T-cell (primary cell): Measurements from ENCODE around the gene AP4E1. TPM values are rescaled to one million over a fixed set of nuclear protein-coding genes. Genes with fewer than 3 reads are reported as not detected.
"Not testable (repeated sequence)": the region's sequence is repeated elsewhere in the genome, so short reads cannot be mapped to it uniquely, and the experiment has no call there.

Experiments
- ATAC-seq, 4 experiments: fragments of 200-7000 bp in 3 of 4; fragments of 150-1000 bp in 1 of 4; cut with Tn5 transposase; replicated peaks in 1 of 4; 1 replicate in 3 of 4; 2 replicates in 1 of 4; pipeline ENCODE4 v1.10.0; 2021; ENCODE audit warnings: moderate library complexity in 3 of 4, mild to moderate bottlenecking in 2 of 4, moderate number of reproducible peaks in 1 of 4
- CTCF ChIA-PET, 2 donors: fragments of 300-600 bp; sonication (Branson Sonifier 250); formaldehyde crosslinking; loops; one replicate each; lab custom pipeline; 2022; ENCODE audit warnings: antibody characterized with exemption in 2 of 2; lab: Charles Lee
- POLR2A ChIA-PET, 2 donors: fragments of 300-600 bp; sonication (Branson Sonifier 250); formaldehyde crosslinking; loops; one replicate each; lab custom pipeline; 2022; ENCODE audit warnings: antibody characterized with exemption in 2 of 2; lab: Charles Lee
- DNase-seq, 35 experiments: peaks; one replicate each; pipeline versions ENCODE4 v3.0.0 to v3.0.0-alpha.2; 2013 to 2023
- H3K27ac ChIP-seq: one replicate; pipeline ENCODE4 v1.5.1; 2013; ENCODE audit warnings: low read length
- H3K27me3 ChIP-seq, 2 experiments: replicated peaks in 1 of 2; 1 replicate in 1 of 2; 2 replicates in 1 of 2; pipeline versions ENCODE4 v1.6.1 to v1.7.0; 2013; ENCODE audit warnings: low read length in 1 of 2, mixed read lengths in 1 of 2; ENCODE audit not compliant: control insufficient read depth in 2 of 2, insufficient read depth in 2 of 2; ENCODE audit errors: extremely low read depth in 1 of 2
- H3K36me3 ChIP-seq, 2 donors: 1 replicate in 1 of 2; 2 replicates in 1 of 2; pipeline versions ENCODE4 v1.6.1 to v1.7.0; 2013; ENCODE audit warnings: low read length in 1 of 2; ENCODE audit not compliant: control insufficient read depth in 2 of 2, insufficient read depth in 1 of 2; ENCODE audit errors: extremely low read depth in 1 of 2
- H3K4me1 ChIP-seq, 2 experiments: 1 replicate in 1 of 2; 2 replicates in 1 of 2; pipeline versions ENCODE4 v1.6.1 to v1.7.0; 2013; ENCODE audit warnings: low read length in 2 of 2, mixed read lengths in 1 of 2; ENCODE audit not compliant: insufficient read depth in 2 of 2, control insufficient read depth in 1 of 2; ENCODE audit errors: extremely low read depth in 1 of 2
- H3K4me3 ChIP-seq, 2 donors: 1 replicate in 1 of 2; 2 replicates in 1 of 2; pipeline versions ENCODE4 v1.5.1 to v1.7.0; 2013; ENCODE audit warnings: mild to moderate bottlenecking in 2 of 2, low read length in 1 of 2, moderate library complexity in 1 of 2; ENCODE audit not compliant: control insufficient read depth in 1 of 2; ENCODE audit errors: extremely low read depth in 1 of 2
- H3K9me3 ChIP-seq: 2 replicates; pipeline ENCODE4 v1.7.0; 2013
- H3K27ac Mint-ChIP-seq, 2 donors: one replicate each; pipeline ENCODE4 v1.8.0; 2020 to 2021; ENCODE audit warnings: mild to moderate bottlenecking in 2 of 2, mixed read lengths in 2 of 2
- H3K27me3 Mint-ChIP-seq, 2 donors: one replicate each; pipeline ENCODE4 v1.8.0; 2021 to 2022; ENCODE audit warnings: mixed read lengths in 2 of 2
- H3K36me3 Mint-ChIP-seq: one replicate; pipeline ENCODE4 v1.8.0; 2021; ENCODE audit warnings: mixed read lengths
- H3K4me1 Mint-ChIP-seq, 3 donors: one replicate each; pipeline ENCODE4 v1.8.0; 2020 to 2022; ENCODE audit warnings: mixed read lengths in 3 of 3, mild to moderate bottlenecking in 1 of 3
- H3K4me3 Mint-ChIP-seq, 3 donors: one replicate each; pipeline ENCODE4 v1.8.0; 2020 to 2022; ENCODE audit warnings: mild to moderate bottlenecking in 3 of 3, mixed read lengths in 3 of 3, moderate library complexity in 3 of 3
- H3K9me3 Mint-ChIP-seq, 3 donors: one replicate each; pipeline ENCODE4 v1.8.0; 2020 to 2022; ENCODE audit warnings: mixed read lengths in 3 of 3
- WGBS: methylation state at CpG from one replicate; pipeline ENCODE4 v1.1.5; 2013; ENCODE audit warnings: missing lambda C conversion rate; ENCODE audit not compliant: insufficient coverage; 5-methylcytosine and 5-hydroxymethylcytosine counted together
- total RNA-seq, 35 experiments: library from RNA in 6 of 35; stranded (reverse) in 6 of 35; fragments of 120-200 nt in 1 of 35; gene quantifications; one replicate each; pipeline versions ENCODE4 v1.2.1 to v1.2.4 and lab custom pipeline; 2013 to 2026

Gene AP4E1
- total RNA-seq, 5 donors from 2014 or later (not counting 1 experiment from before 2014, with no cell fraction given): 9.4 to 14.0 (median 10.8) TPM

- peak overlapping the region; percentile 89 to 96 for H3K27ac Mint-ChIP-seq
- Histone ChIP-seq H3K4me3 (peak overlapping the region; percentile 87 to 92), H3K36me3 (peaks cover 0 to 5% of the 10 kb centered on the region in 2 donors), H3K27ac (peak overlapping the region; percentile 99), H3K27me3 (no peaks in the 10 kb centered on the region), H3K4me1 (peaks cover 9 to 20% of the 10 kb centered on the region in 2 experiments), H3K9me3 (no peaks in the 10 kb centered on the region)
- H3K9me3 Mint-ChIP-seq: no peaks in the 10 kb centered on the region
- ChIA-PET CTCF (interaction anchor here in 1 of 2 donors (0.6 to 1.4 kb wide), 4 partner anchors 21 to 1679 kb away, joined by 3 to 6 read pairs (median 4); no protein-coding TSS in a partner anchor), POLR2A (interaction anchor here (0.5 to 0.8 kb wide), 3 partner anchors 21 to 222 kb away, joined by 3 to 7 read pairs (median 4); partner anchors contain the start of gene SPPL2A (in 1 of the 2))
- ATAC-seq (peak; percentile 34 to 56 (median 54)), DNase-seq (peak in 32 of 35 experiments; percentile 16 to 72 (median 39))
- H3K36me3 Mint-ChIP-seq: peaks cover 4% of the 10 kb centered on the region
- under 1% methylated on average over 19 of the region's 31 CpGs for WGBS
- no peaks in the 10 kb centered on the region for H3K27me3 Mint-ChIP-seq
- peak overlapping the region; percentile 85 to 96 (median 89) for H3K4me3 Mint-ChIP-seq
- peaks cover 21 to 24% (median 22%) of the 10 kb centered on the region in 3 donors for H3K4me1 Mint-ChIP-seq
These were observed 778 bp upstream of the AP4E1 start for GRCh38 chr15:50907601-50908208.

- 0% methylated on average over 6 of the region's 11 CpGs for WGBS
- no peaks in the 10 kb centered on the region for H3K27me3 Mint-ChIP-seq
- ChIA-PET CTCF (interaction anchor here (0.5 to 1.5 kb wide), 4 partner anchors 22 to 398 kb away, joined by 3 to 5 read pairs (median 4); no protein-coding TSS in a partner anchor), POLR2A (interaction anchor here in 1 of 2 donors (0.6 kb wide), 1 partner anchor 147 kb away, joined by 5 read pairs; no protein-coding TSS in a partner anchor)
- no peak for DNase-seq
- peaks cover 11% of the 10 kb centered on the region for H3K36me3 Mint-ChIP-seq
- H3K27ac ChIP-seq: peak overlapping the region; percentile 49
- no peaks in the 10 kb centered on the region for H3K9me3 Mint-ChIP-seq
- H3K4me1 ChIP-seq: peaks cover 9 to 20% of the 10 kb centered on the region in 2 experiments
- H3K36me3 ChIP-seq: peaks cover 0 to 11% of the 10 kb centered on the region in 2 donors
- no peaks in the 10 kb centered on the region for H3K9me3 ChIP-seq
- no peak for ATAC-seq
- H3K27me3 ChIP-seq: no peaks in the 10 kb centered on the region
- peak overlapping the region; percentile 87 to 89 for H3K27ac Mint-ChIP-seq
- H3K4me3 Mint-ChIP-seq: peak overlapping the region; percentile 85 to 96 (median 89)
- H3K4me3 ChIP-seq: peak overlapping the region; percentile 87 to 92
- H3K4me1 Mint-ChIP-seq: peaks cover 24 to 29% (median 27%) of the 10 kb centered on the region in 3 donors
These were observed 481 bp downstream of the AP4E1 start for GRCh38 chr15:50909010-50909317.

GRCh38 chr15:50910426-50910795 is 1.9 kb downstream of the AP4E1 start:
- H3K27me3 Mint-ChIP-seq, ATAC-seq, POLR2A ChIA-PET, H3K27ac ChIP-seq, H3K9me3 Mint-ChIP-seq, H3K4me3 ChIP-seq, H3K27me3 ChIP-seq, DNase-seq, CTCF ChIA-PET, H3K9me3 ChIP-seq: not testable (repeated sequence)
- Mint-ChIP-seq H3K36me3 (peaks cover 11% of the 10 kb centered on the region), H3K4me1 (peaks cover 24 to 30% (median 27%) of the 10 kb centered on the region in 3 donors), H3K27ac (peak overlapping the region in 1 of 2 donors; percentile 22), H3K4me3 (peak overlapping the region; percentile 58 to 96 (median 85))
- no CpG with 5 or more reads among the region's 3 CpGs for WGBS
- Histone ChIP-seq H3K4me1 (peaks cover 9 to 20% of the 10 kb centered on the region in 2 experiments), H3K36me3 (peaks cover 0 to 11% of the 10 kb centered on the region in 2 donors)

- no peak for ATAC-seq
- H3K36me3 Mint-ChIP-seq: peaks cover 13% of the 10 kb centered on the region
- CTCF ChIA-PET: no interaction called here
- peak overlapping the region in 2 of 3 donors; percentile 85 to 96 for H3K4me3 Mint-ChIP-seq
- no peak overlapping the region for H3K4me3 ChIP-seq
- H3K4me1 ChIP-seq: peaks cover 9 to 20% of the 10 kb centered on the region in 2 experiments
- POLR2A ChIA-PET: no interaction called here
- peaks cover 24 to 30% (median 27%) of the 10 kb centered on the region in 3 donors for H3K4me1 Mint-ChIP-seq
- H3K36me3 ChIP-seq: peaks cover 0 to 14% of the 10 kb centered on the region in 2 donors
- no peak for DNase-seq
- 97% methylated on average over 2 of the region's 2 CpGs for WGBS
- no peaks in the 10 kb centered on the region for H3K9me3 Mint-ChIP-seq
- H3K27ac Mint-ChIP-seq: no peak overlapping the region
- H3K27ac ChIP-seq: no peak overlapping the region
- no peaks in the 10 kb centered on the region for H3K27me3 Mint-ChIP-seq
- no peaks in the 10 kb centered on the region for H3K9me3 ChIP-seq
- no peaks in the 10 kb centered on the region for H3K27me3 ChIP-seq
These were observed 2.5 kb downstream of the AP4E1 start for GRCh38 chr15:50911001-50911400.

GRCh38 chr15:50911621-50912020 is 3.1 kb downstream of the AP4E1 start:
- Mint-ChIP-seq H3K4me3 (no peak overlapping the region), H3K9me3 (no peaks in the 10 kb centered on the region), H3K27me3 (no peaks in the 10 kb centered on the region), H3K27ac (no peak overlapping the region), H3K4me1 (peaks cover 27 to 32% (median 29%) of the 10 kb centered on the region in 3 donors), H3K36me3 (peaks cover 17% of the 10 kb centered on the region)
- no peak overlapping the region for H3K27ac ChIP-seq
- DNase-seq: no peak
- no peak for ATAC-seq
- H3K4me1 ChIP-seq: peaks cover 9 to 14% of the 10 kb centered on the region in 2 experiments
- no CpG with 5 or more reads among the region's 5 CpGs for WGBS
- no peaks in the 10 kb centered on the region for H3K9me3 ChIP-seq
- H3K4me3 ChIP-seq: no peak overlapping the region
- H3K36me3 ChIP-seq: peaks cover 0 to 17% of the 10 kb centered on the region in 2 donors
- CTCF ChIA-PET: no interaction called here
- no peaks in the 10 kb centered on the region for H3K27me3 ChIP-seq
- POLR2A ChIA-PET: interaction anchor here in 1 of 2 donors (0.6 kb wide), 1 partner anchor 324 kb away, joined by 7 read pairs; no protein-coding TSS in a partner anchor

- POLR2A ChIA-PET: interaction anchor here in 1 of 2 donors (0.6 kb wide), 2 partner anchors 456 to 791 kb away, joined by 4 to 5 read pairs; no protein-coding TSS in a partner anchor
- peaks cover 39% of the 10 kb centered on the region for H3K36me3 Mint-ChIP-seq
- CTCF ChIA-PET: interaction anchor here in 1 of 2 donors (0.5 kb wide), 1 partner anchor 530 kb away, joined by 3 read pairs; no protein-coding TSS in a partner anchor
These were observed 7.9 kb downstream of the AP4E1 start for GRCh38 chr15:50916400-50916799.

More at GRCh38 chr15:50916400-50916799, 7.9 kb downstream of the AP4E1 start:
- H3K27me3 Mint-ChIP-seq: no peaks in the 10 kb centered on the region
- no peaks in the 10 kb centered on the region for H3K9me3 ChIP-seq
- ATAC-seq (no peak), DNase-seq (no peak)
- no peak overlapping the region for H3K27ac Mint-ChIP-seq
- WGBS: 100% methylated on average over 3 of the region's 4 CpGs
- H3K4me1 ChIP-seq: peaks cover 0 to 2% of the 10 kb centered on the region in 2 experiments
- H3K9me3 Mint-ChIP-seq: no peaks in the 10 kb centered on the region
- H3K36me3 ChIP-seq: peaks cover 4 to 33% of the 10 kb centered on the region in 2 donors
- H3K4me1 Mint-ChIP-seq: peaks cover 12 to 21% (median 17%) of the 10 kb centered on the region in 3 donors
- no peak overlapping the region for H3K4me3 Mint-ChIP-seq
- H3K27ac ChIP-seq: no peak overlapping the region
- no peaks in the 10 kb centered on the region for H3K27me3 ChIP-seq
- no peak overlapping the region for H3K4me3 ChIP-seq
